GM12878 (cell line): ENCODE data around the gene GATAD2B. TPM values are rescaled to one million over a fixed set of nuclear protein-coding genes. Genes with fewer than 3 reads are reported as not detected.

Experiments used
- EGR1 ChIP-seq, 2 experiments: IDR thresholded peaks; 1 replicate in 1 of 2; 2 replicates in 1 of 2; pipeline ENCODE4 v1.6.1; 2011 to 2012; ENCODE audit warnings: low read depth in 2 of 2, low read length in 2 of 2, borderline replicate concordance in 1 of 2, mild to moderate bottlenecking in 1 of 2, moderate library complexity in 1 of 2
- HDAC6 ChIP-seq: fragments of 200-600 bp; sonication (generic); IDR thresholded peaks from one replicate; pipeline ENCODE4 v1.8.0; 2017; ENCODE audit warnings: antibody characterized with exemption; ENCODE audit not compliant: unreplicated experiment
- RB1 ChIP-seq: fragments of 450-650 bp; formaldehyde crosslinking; IDR thresholded peaks from 2 replicates; pipeline ENCODE4 v1.6.1; 2017; ENCODE audit warnings: mild to moderate bottlenecking, borderline replicate concordance
- SPI1 ChIP-seq: IDR thresholded peaks from 2 replicates; pipeline ENCODE4 v1.6.1; 2011; ENCODE audit warnings: low read depth, mild to moderate bottlenecking, low read length, moderate library complexity, borderline replicate concordance; ENCODE audit not compliant: insufficient read depth
- TAF1 ChIP-seq: IDR thresholded peaks from 2 replicates; pipeline ENCODE4 v1.6.1; 2011; ENCODE audit warnings: mild to moderate bottlenecking, low read depth, low read length, borderline replicate concordance
- polyA plus RNA-seq, 11 experiments: library from polyadenylated mRNA; depleted of rRNA in 4 of 11; unstranded in 6 of 11; stranded (reverse) in 5 of 11; fragments of >200 nt; fragmentation: Nextera tagmentation in 4 of 11; fragmentation: Illumina TruSeq in 1 of 11; extraction: Ambion mirVana in 4 of 11; extraction: Trizol in 1 of 11; gene quantifications; 1 replicate in 1 of 11; 2 replicates in 10 of 11; pipeline versions ENCODE4 v1.2.1 to v1.2.3, GENCODE V29; 2011 to 2016; ENCODE audit warnings: inconsistent platforms in 2 of 11, missing spikeins in 2 of 11, low read depth in 1 of 11
- total RNA-seq, 4 experiments: library from RNA; depleted of rRNA in 3 of 4; stranded (reverse); fragments of >200 nt in 3 of 4; fragmentation: Illumina TruSeq in 1 of 4; extraction: Trizol in 1 of 4; gene quantifications; 2 replicates each; pipeline versions ENCODE4 v1.2.1 to v1.2.3, GENCODE V29; 2013 to 2021
- TF ChIP-seq, protein P1 (sequence below): fragments of 450-650 bp; IDR thresholded peaks from 2 replicates; pipeline ENCODE4 v1.6.1; 2017; ENCODE audit warnings: mild to moderate bottlenecking, moderate library complexity
- TF ChIP-seq, protein P2 (sequence below): IDR thresholded peaks from 2 replicates; pipeline ENCODE4 v1.6.1; 2012; ENCODE audit warnings: improper control_type of control experiment, low read depth, low read length; ENCODE audit not compliant: insufficient replicate concordance

The GATAD2B gene
- total and polyA plus RNA-seq, 10 of the 15 experiments (the other 5 are each of a cell fraction or from before 2014, with no cell fraction given), result 2.4 to 63.1 (median 8.7) TPM

GRCh38 chr1:153775458-153776327 lies 147.1 kb downstream of the GATAD2B start (continued):
- TF ChIP-seq SPI1 (peak; percentile 45; the same call in 1 of the 2 replicates), RB1 (peak; percentile 23; the same call in 1 of the 2 replicates), HDAC6 (peak; percentile 83), TAF1 (0 out of 2 replicates have a peak, but pooled peaks have one; percentile 19), EGR1 (IDR thresholded peaks at IDR 0.05; ENCODE audit: borderline replicate concordance in 1 of 2, low read depth in 2 of 2, low read length in 2 of 2) (0 out of 3 replicates have a peak, but pooled peaks of 1 of the 2 experiments have one; percentile 5)
- TF ChIP-seq, protein P1, sequence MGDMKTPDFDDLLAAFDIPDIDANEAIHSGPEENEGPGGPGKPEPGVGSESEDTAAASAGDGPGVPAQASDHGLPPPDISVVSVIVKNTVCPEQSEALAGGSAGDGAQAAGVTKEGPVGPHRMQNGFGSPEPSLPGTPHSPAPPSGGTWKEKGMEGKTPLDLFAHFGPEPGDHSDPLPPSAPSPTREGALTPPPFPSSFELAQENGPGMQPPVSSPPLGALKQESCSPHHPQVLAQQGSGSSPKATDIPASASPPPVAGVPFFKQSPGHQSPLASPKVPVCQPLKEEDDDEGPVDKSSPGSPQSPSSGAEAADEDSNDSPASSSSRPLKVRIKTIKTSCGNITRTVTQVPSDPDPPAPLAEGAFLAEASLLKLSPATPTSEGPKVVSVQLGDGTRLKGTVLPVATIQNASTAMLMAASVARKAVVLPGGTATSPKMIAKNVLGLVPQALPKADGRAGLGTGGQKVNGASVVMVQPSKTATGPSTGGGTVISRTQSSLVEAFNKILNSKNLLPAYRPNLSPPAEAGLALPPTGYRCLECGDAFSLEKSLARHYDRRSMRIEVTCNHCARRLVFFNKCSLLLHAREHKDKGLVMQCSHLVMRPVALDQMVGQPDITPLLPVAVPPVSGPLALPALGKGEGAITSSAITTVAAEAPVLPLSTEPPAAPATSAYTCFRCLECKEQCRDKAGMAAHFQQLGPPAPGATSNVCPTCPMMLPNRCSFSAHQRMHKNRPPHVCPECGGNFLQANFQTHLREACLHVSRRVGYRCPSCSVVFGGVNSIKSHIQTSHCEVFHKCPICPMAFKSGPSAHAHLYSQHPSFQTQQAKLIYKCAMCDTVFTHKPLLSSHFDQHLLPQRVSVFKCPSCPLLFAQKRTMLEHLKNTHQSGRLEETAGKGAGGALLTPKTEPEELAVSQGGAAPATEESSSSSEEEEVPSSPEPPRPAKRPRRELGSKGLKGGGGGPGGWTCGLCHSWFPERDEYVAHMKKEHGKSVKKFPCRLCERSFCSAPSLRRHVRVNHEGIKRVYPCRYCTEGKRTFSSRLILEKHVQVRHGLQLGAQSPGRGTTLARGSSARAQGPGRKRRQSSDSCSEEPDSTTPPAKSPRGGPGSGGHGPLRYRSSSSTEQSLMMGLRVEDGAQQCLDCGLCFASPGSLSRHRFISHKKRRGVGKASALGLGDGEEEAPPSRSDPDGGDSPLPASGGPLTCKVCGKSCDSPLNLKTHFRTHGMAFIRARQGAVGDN, result peak; percentile 82
- TF ChIP-seq, protein P2, sequence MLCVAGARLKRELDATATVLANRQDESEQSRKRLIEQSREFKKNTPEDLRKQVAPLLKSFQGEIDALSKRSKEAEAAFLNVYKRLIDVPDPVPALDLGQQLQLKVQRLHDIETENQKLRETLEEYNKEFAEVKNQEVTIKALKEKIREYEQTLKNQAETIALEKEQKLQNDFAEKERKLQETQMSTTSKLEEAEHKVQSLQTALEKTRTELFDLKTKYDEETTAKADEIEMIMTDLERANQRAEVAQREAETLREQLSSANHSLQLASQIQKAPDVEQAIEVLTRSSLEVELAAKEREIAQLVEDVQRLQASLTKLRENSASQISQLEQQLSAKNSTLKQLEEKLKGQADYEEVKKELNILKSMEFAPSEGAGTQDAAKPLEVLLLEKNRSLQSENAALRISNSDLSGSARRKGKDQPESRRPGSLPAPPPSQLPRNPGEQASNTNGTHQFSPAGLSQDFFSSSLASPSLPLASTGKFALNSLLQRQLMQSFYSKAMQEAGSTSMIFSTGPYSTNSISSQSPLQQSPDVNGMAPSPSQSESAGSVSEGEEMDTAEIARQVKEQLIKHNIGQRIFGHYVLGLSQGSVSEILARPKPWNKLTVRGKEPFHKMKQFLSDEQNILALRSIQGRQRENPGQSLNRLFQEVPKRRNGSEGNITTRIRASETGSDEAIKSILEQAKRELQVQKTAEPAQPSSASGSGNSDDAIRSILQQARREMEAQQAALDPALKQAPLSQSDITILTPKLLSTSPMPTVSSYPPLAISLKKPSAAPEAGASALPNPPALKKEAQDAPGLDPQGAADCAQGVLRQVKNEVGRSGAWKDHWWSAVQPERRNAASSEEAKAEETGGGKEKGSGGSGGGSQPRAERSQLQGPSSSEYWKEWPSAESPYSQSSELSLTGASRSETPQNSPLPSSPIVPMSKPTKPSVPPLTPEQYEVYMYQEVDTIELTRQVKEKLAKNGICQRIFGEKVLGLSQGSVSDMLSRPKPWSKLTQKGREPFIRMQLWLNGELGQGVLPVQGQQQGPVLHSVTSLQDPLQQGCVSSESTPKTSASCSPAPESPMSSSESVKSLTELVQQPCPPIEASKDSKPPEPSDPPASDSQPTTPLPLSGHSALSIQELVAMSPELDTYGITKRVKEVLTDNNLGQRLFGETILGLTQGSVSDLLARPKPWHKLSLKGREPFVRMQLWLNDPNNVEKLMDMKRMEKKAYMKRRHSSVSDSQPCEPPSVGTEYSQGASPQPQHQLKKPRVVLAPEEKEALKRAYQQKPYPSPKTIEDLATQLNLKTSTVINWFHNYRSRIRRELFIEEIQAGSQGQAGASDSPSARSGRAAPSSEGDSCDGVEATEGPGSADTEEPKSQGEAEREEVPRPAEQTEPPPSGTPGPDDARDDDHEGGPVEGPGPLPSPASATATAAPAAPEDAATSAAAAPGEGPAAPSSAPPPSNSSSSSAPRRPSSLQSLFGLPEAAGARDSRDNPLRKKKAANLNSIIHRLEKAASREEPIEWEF, result no peak
